HepG2 (cell line): ENCODE results near the gene ATP5PF. TPM values are rescaled to one million over a fixed set of nuclear protein-coding genes. Genes with fewer than 3 reads are reported as not detected.

Experiments
- ASH2L ChIP-seq: fragments of 300-600, 200-600 bp; sonication (generic); IDR thresholded peaks from 2 replicates; pipeline ENCODE4 v1.7.0; 2017; ENCODE audit warnings: low read depth, mild to moderate bottlenecking, moderate library complexity, mixed read lengths, low read length; ENCODE audit not compliant: insufficient read length
- CBX2 ChIP-seq, 2 experiments: fragments of 200-600 bp in 1 of 2; sonication (generic); formaldehyde crosslinking in 1 of 2; IDR thresholded peaks; 2 replicates each; pipeline versions ENCODE4 v1.7.0 to v1.8.1; 2018 to 2022; ENCODE audit warnings: low read depth in 2 of 2, low read length in 1 of 2, mild to moderate bottlenecking in 1 of 2, missing genetic modification reagents in 1 of 2
- DNMT1 ChIP-seq: sonication (generic); formaldehyde crosslinking; IDR thresholded peaks from 2 replicates; pipeline ENCODE4 v1.5.1; 2020; ENCODE audit warnings: mild to moderate bottlenecking, missing genetic modification reagents
- ELK4 ChIP-seq: sonication (generic); formaldehyde crosslinking; IDR thresholded peaks from 2 replicates; pipeline ENCODE4 v1.9.0; 2021; ENCODE audit warnings: missing genetic modification reagents, borderline replicate concordance
- ERF ChIP-seq: IDR thresholded peaks from 2 replicates; pipeline ENCODE4 v1.6.1; 2018; ENCODE audit warnings: missing biosample characterization, missing genetic modification reagents
- FOXK2 ChIP-seq: fragments of 450-650 bp; IDR thresholded peaks from 2 replicates; pipeline ENCODE4 v1.6.1; 2016
- GTF2F1 ChIP-seq: fragments of 150-350 bp; IDR thresholded peaks from 2 replicates; pipeline ENCODE4 v1.6.1; 2014; ENCODE audit warnings: low read length
- GZF1 ChIP-seq: sonication (generic); formaldehyde crosslinking; IDR thresholded peaks from 2 replicates; pipeline ENCODE4 v1.5.1; 2020; ENCODE audit warnings: mild to moderate bottlenecking, missing genetic modification reagents
- HBP1 ChIP-seq: IDR thresholded peaks from 2 replicates; pipeline ENCODE4 v1.6.1; 2016; ENCODE audit warnings: low read depth, control low read depth
- HNF4G ChIP-seq, 2 experiments: sonication (generic) in 1 of 2; formaldehyde crosslinking in 1 of 2; IDR thresholded peaks; 2 replicates each; pipeline versions ENCODE4 v1.4.0 to v1.6.1; 2011 to 2020; ENCODE audit warnings: borderline replicate concordance in 2 of 2, low read depth in 2 of 2, mild to moderate bottlenecking in 2 of 2, low read length in 1 of 2, missing genetic modification reagents in 1 of 2, moderate library complexity in 1 of 2
- NR2F1 ChIP-seq, 2 experiments: fragments of 450-650 bp in 1 of 2; formaldehyde crosslinking in 1 of 2; IDR thresholded peaks; 2 replicates each; pipeline versions ENCODE4 v1.5.0 to v1.6.1; 2016 to 2020; ENCODE audit warnings: mild to moderate bottlenecking in 1 of 2, missing compliant biosample characterization in 1 of 2, missing genetic modification reagents in 1 of 2, moderate library complexity in 1 of 2
- PLSCR1 ChIP-seq: sonication (generic); formaldehyde crosslinking; IDR thresholded peaks from 2 replicates; pipeline ENCODE4 v1.5.0; 2020; ENCODE audit warnings: missing genetic modification reagents, mild to moderate bottlenecking, borderline replicate concordance
- SKI ChIP-seq: fragments of 450-650 bp; IDR thresholded peaks from one replicate; pipeline ENCODE4 v1.6.1; 2018; ENCODE audit warnings: mild to moderate bottlenecking; ENCODE audit not compliant: partially characterized antibody
- THAP9 ChIP-seq: sonication (generic); formaldehyde crosslinking; IDR thresholded peaks from 2 replicates; pipeline ENCODE4; 2020; ENCODE audit warnings: missing genetic modification reagents, mild to moderate bottlenecking, borderline replicate concordance
- TMF1 ChIP-seq: sonication (generic); formaldehyde crosslinking; IDR thresholded peaks from 2 replicates; pipeline ENCODE4 v1.8.1; 2022; ENCODE audit warnings: low read depth, missing genetic modification reagents
- ZNF20 ChIP-seq: sonication (generic); formaldehyde crosslinking; IDR thresholded peaks from 2 replicates; pipeline ENCODE4 v1.4.0; 2020; ENCODE audit warnings: mild to moderate bottlenecking, moderate library complexity, missing genetic modification reagents
- ZNF350 ChIP-seq: sonication (generic); formaldehyde crosslinking; IDR thresholded peaks from 2 replicates; pipeline ENCODE4 v1.4.0; 2020; ENCODE audit warnings: mild to moderate bottlenecking, low read depth, missing genetic modification reagents, borderline replicate concordance
- ZNF691 ChIP-seq: sonication (generic); formaldehyde crosslinking; IDR thresholded peaks from 2 replicates; pipeline ENCODE4 v1.4.0; 2020; ENCODE audit warnings: missing genetic modification reagents, low read depth, mild to moderate bottlenecking, borderline replicate concordance
- ZNF747 ChIP-seq: sonication (generic); formaldehyde crosslinking; IDR thresholded peaks from 2 replicates; pipeline ENCODE4 v1.8.1; 2023; ENCODE audit warnings: missing genetic modification reagents, mild to moderate bottlenecking, borderline replicate concordance
- polyA plus RNA-seq, 8 experiments: library from polyadenylated mRNA; depleted of rRNA in 3 of 8; stranded (reverse) in 7 of 8; unstranded in 1 of 8; fragments of >200 nt; fragmentation: Illumina TruSeq in 4 of 8; extraction: Trizol in 4 of 8; gene quantifications; 2 replicates each; pipeline versions ENCODE4 v1.2.1 to v1.2.3, GENCODE V29; 2011 to 2016; ENCODE audit warnings: low read depth in 4 of 8, missing spikeins in 1 of 8, mixed read lengths in 1 of 8; ENCODE audit not compliant: insufficient read depth in 1 of 8
- total RNA-seq, 5 experiments: library from RNA; depleted of rRNA; stranded (reverse); fragments of >200 nt; fragmentation: Illumina TruSeq; extraction: Trizol; gene quantifications; 2 replicates each; pipeline ENCODE4 v1.2.3, GENCODE V29; 2016; ENCODE audit warnings: low read depth in 1 of 5

ATP5PF gene
- total and polyA plus RNA-seq, 2 of the 13 experiments (the other 11 are each of a cell fraction or from before 2014, with no cell fraction given): 131 to 157 TPM

GRCh38 chr21:25734904-25735645 lies at the start of gene ATP5PF, which contains the start of gene GABPA (continued):
- TF ChIP-seq PLSCR1 (CRISPR knock-in tag) (no peak), ZNF350 (CRISPR knock-in tag) (peak; percentile 65; the same call in 1 of the 2 replicates), CBX2 (IDR thresholded peaks at IDR 0.05; ENCODE audit: low read depth, low read length) (no peak), CBX2 (CRISPR knock-in tag; IDR thresholded peaks at IDR 0.05; ENCODE audit: low read depth) (no peak), GZF1 (CRISPR knock-in tag) (0 out of 2 replicates have a peak, but pooled peaks have one; percentile 43), DNMT1 (CRISPR knock-in tag) (no peak), THAP9 (CRISPR knock-in tag) (peak; percentile 90; the same call in 1 of the 2 replicates), ZNF20 (CRISPR knock-in tag) (no peak), ELK4 (CRISPR knock-in tag) (no peak), HNF4G (IDR thresholded peaks at IDR 0.05; ENCODE audit: borderline replicate concordance, low read depth, low read length) (no peak), HNF4G (CRISPR knock-in tag; IDR thresholded peaks at IDR 0.05; ENCODE audit: borderline replicate concordance, low read depth) (no peak), ASH2L (peak; percentile 61), NR2F1 (CRISPR knock-in tag; IDR thresholded peaks at IDR 0.05) (no peak), HBP1 (no peak; the same call in 1 of the 2 replicates), ZNF747 (CRISPR knock-in tag) (peak; percentile 63; the same call in 1 of the 2 replicates), GTF2F1 (no peak), TMF1 (CRISPR knock-in tag) (peak; percentile 67; the same call in 1 of the 2 replicates), ERF (CRISPR knock-in tag) (peak; percentile 58; the same call in 1 of the 2 replicates), SKI (peak; percentile 89), FOXK2 (0 out of 2 replicates have a peak, but pooled peaks have one; percentile 18), ZNF691 (CRISPR knock-in tag) (no peak)
